Measurements from ENCODE around the gene HPSE2. TPM values are rescaled to one million over a fixed set of nuclear protein-coding genes. Genes with fewer than 3 reads are reported as not detected.
A peak's percentile ranks its signal among the peaks of the same experiment; 100 is the strongest.

HPSE2 gene
- total RNA-seq, 4 donors from 2014 or later = 32.3 to 70.0 (median 43.6) TPM

- Histone ChIP-seq H3K9me3 (no peaks in the 10 kb centered on the region), H3K36me3 (peaks cover 0 to 4% (median 2%) of the 10 kb centered on the region in 4 donors), H3K27me3 (no peaks in the 10 kb centered on the region), H3K4me1 (peaks cover 0 to 8% (median 3%) of the 10 kb centered on the region in 4 donors), H3K27ac (replicated peaks in 1 of 4) (no peak overlapping the region), H3K4me3 (no peak overlapping the region)
- DNase-seq (ENCODE audit: extremely low spot score) = no peak
- TF ChIP-seq EP300 (IDR thresholded peaks at IDR 0.05) = no peak
- TF ChIP-seq POLR2AphosphoS5 (IDR thresholded peaks at IDR 0.05) = no peak
- TF ChIP-seq CTCF (IDR thresholded peaks at IDR 0.05) = no peak
- no peak for TF ChIP-seq POLR2A (IDR thresholded peaks at IDR 0.05; ENCODE audit: low read depth)
- intact Hi-C loops (cut with DNase I) = no loop called here
Observed at GRCh38 chr10:98477861-98478260, 757.8 kb downstream of the HPSE2 start.

- no peak overlapping the region for H3K4me3 ChIP-seq
- no peaks in the 10 kb centered on the region for H3K36me3 ChIP-seq
- no peaks in the 10 kb centered on the region for H3K27me3 ChIP-seq
- no peak for DNase-seq (ENCODE audit: extremely low spot score)
- H3K9me3 ChIP-seq = no peaks in the 10 kb centered on the region
- TF ChIP-seq POLR2AphosphoS5 (IDR thresholded peaks at IDR 0.05) = no peak
- no peak overlapping the region for H3K27ac ChIP-seq (replicated peaks in 1 of 4)
- intact Hi-C loops (cut with DNase I) = no loop called here
- peaks cover 0 to 10% (median 3%) of the 10 kb centered on the region in 4 donors for H3K4me1 ChIP-seq
Observed at GRCh38 chr10:98474628-98475027, 761.0 kb downstream of the HPSE2 start.

- H3K36me3 ChIP-seq = no peaks in the 10 kb centered on the region
- H3K4me3 ChIP-seq = no peak overlapping the region
- no peak overlapping the region for H3K27ac ChIP-seq (replicated peaks in 1 of 4)
- no peaks in the 10 kb centered on the region for H3K9me3 ChIP-seq
- 68% methylated on average over 4 of the region's 4 CpGs for WGBS
- intact Hi-C loops (cut with DNase I) = no loop called here
- H3K4me1 ChIP-seq = peaks cover 4 to 24% (median 13%) of the 10 kb centered on the region in 4 donors
- DNase-seq (ENCODE audit: extremely low spot score) = no peak
- H3K27me3 ChIP-seq = no peaks in the 10 kb centered on the region
- TF ChIP-seq EP300 (IDR thresholded peaks at IDR 0.05) = no peak
- no peak for TF ChIP-seq POLR2AphosphoS5 (IDR thresholded peaks at IDR 0.05)
- TF ChIP-seq CTCF (IDR thresholded peaks at IDR 0.05) = no peak
- no peak for TF ChIP-seq POLR2A (IDR thresholded peaks at IDR 0.05; ENCODE audit: low read depth)
Observed at GRCh38 chr10:98472196-98472595, 763.5 kb downstream of the HPSE2 start.

- intact Hi-C loops (cut with DNase I) = no loop called here
- no peak overlapping the region for H3K27ac ChIP-seq (replicated peaks in 1 of 4)
- WGBS = 87% methylated on average over 5 of the region's 5 CpGs
- H3K9me3 ChIP-seq = no peaks in the 10 kb centered on the region
- DNase-seq (ENCODE audit: extremely low spot score) = no peak
- no peak for TF ChIP-seq POLR2AphosphoS5 (IDR thresholded peaks at IDR 0.05)
- TF ChIP-seq POLR2A (IDR thresholded peaks at IDR 0.05; ENCODE audit: low read depth) = no peak
- TF ChIP-seq EP300 (IDR thresholded peaks at IDR 0.05) = no peak
- no peak for TF ChIP-seq CTCF (IDR thresholded peaks at IDR 0.05)
- H3K4me3 ChIP-seq = no peak overlapping the region
- no peaks in the 10 kb centered on the region for H3K27me3 ChIP-seq
- H3K36me3 ChIP-seq = no peaks in the 10 kb centered on the region
- peaks cover 8 to 25% (median 15%) of the 10 kb centered on the region in 4 donors for H3K4me1 ChIP-seq
Observed at GRCh38 chr10:98470850-98471249, 764.8 kb downstream of the HPSE2 start.

- no peak for TF ChIP-seq POLR2AphosphoS5 (IDR thresholded peaks at IDR 0.05)
- TF ChIP-seq POLR2A (IDR thresholded peaks at IDR 0.05; ENCODE audit: low read depth) = no peak
- TF ChIP-seq EP300 (IDR thresholded peaks at IDR 0.05) = no peak
- no peak for TF ChIP-seq CTCF (IDR thresholded peaks at IDR 0.05)
- DNase-seq (ENCODE audit: extremely low spot score) = peak; percentile 50
- Histone ChIP-seq H3K4me1 (peaks cover 8 to 19% (median 12%) of the 10 kb centered on the region in 4 donors), H3K27ac (replicated peaks in 1 of 4) (no peak overlapping the region), H3K27me3 (no peaks in the 10 kb centered on the region), H3K36me3 (no peaks in the 10 kb centered on the region), H3K9me3 (no peaks in the 10 kb centered on the region), H3K4me3 (no peak overlapping the region)
- 76% methylated on average over 2 of the region's 2 CpGs for WGBS
- intact Hi-C loops (cut with DNase I) = loop anchor here (5.0 to 10.0 kb wide), 3 partner anchors 193 to 906 kb away; no protein-coding TSS in a partner anchor
Observed at GRCh38 chr10:98469001-98469931, 766.4 kb downstream of the HPSE2 start.

Measured in esophagus muscularis mucosa (tissue), 4 donors.